Right lobe of liver (tissue), 4 donors: ENCODE measurements around the gene KLHDC8B.

Source experiments
- CTCF ChIP-seq, 4 donors: fragments of 200-600 bp in 3 of 4; fragments of 450-650 bp in 1 of 4; IDR thresholded peaks; one replicate each; pipeline versions ENCODE4 v1.5.1 to v1.8.0; 2016 to 2022; ENCODE audit warnings: antibody characterized with exemption in 4 of 4, mild to moderate bottlenecking in 2 of 4
- POLR2A ChIP-seq: fragments of 450-650 bp; IDR thresholded peaks from one replicate; pipeline ENCODE4 v1.6.1; 2017; ENCODE audit warnings: antibody characterized with exemption, mild to moderate bottlenecking
- donor health status: DM: no; HTN: no; CAD: no.
- donor health status: DM: no; HTN: no; CAD: no.
- donor health status: DM: no; HTN: yes; CAD: no.

DNA sequence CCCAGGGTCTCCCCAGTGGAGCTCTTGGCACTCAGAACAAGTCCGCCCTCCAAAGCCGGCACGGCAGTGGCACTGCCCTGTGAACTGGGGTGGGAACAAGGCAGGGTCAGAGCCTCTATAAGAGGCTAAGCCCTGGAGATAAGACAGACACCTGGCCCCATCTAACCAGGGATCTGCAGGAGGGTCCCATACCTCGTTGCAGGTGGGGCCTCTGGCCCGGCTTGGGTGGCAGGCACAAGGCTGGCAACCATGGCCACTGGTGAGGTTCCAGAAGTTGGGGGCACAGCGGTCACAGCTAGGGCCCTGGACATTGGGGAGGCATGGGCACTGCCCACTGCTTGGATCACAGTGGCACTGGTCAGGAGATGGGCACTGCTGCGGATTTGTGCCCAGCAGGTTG lies 47.2 kb upstream of the KLHDC8B start:
- no peak for TF ChIP-seq CTCF (IDR thresholded peaks at IDR 0.05)
- TF ChIP-seq POLR2A: no peak
